Measurements from ENCODE around the gene CATSPER2. TPM values are rescaled to one million over a fixed set of nuclear protein-coding genes. Genes with fewer than 3 reads are reported as not detected.
"Not testable (repeated sequence)": the region's sequence is repeated elsewhere in the genome, so short reads cannot be mapped to it uniquely, and the experiment has no call there.

Gene CATSPER2
- total RNA-seq, 1 donor from 2014 or later: 3.1 TPM

DNA sequence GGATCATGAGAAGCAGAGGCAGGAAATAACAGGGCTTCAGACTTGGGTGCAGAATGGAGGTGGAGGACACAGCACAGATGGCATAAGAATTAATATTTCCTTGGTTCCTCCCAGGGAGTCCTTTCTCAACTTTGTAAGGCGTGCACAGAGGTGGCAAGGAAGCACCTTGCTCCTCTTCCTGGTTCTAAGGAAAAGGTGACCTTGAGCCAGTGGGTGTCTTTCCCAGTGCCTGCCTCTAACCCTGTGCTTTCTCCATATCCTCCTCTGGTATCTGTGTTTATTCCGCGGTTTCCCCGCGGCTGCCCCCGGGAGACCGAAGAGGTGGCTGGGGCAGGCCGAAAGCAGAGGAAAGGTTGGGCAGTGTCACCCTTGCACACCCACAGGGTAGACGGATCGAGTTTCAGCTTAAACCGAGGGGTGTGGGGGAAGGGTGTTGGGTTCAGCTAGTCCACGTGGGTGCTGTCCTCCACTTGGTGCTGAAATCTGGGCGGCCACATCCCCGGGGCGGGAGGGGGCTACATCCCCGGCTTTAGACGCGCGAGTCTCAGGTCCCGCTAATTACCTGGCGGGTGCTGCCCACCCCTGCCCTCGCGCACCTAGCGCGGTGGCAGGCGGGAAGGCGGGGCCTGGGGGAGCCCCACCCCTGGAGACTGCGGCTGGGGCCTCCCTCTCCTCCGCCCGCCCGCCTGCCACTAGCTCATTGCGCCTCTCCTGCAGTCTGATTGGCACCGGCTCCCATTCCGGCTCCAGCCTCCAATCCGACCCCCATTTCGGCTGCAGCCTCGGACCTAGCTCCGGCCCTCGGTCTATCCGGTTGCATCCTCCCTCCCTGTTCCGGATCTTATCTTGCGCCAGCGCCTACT lies 55.1 kb downstream of the CATSPER2 start, which contains the start of gene CKMT1B:
Gene CKMT1B, plus strand, starts transcription at position 700 of the 863 bp plus-strand sequence. CDS start 192 bp downstream, outside the sequence.
- not testable (repeated sequence) for H3K4me3 ChIP-seq (ENCODE audit: low read length in 3 of 3); H3K9me3 ChIP-seq (ENCODE audit: control insufficient read depth in 3 of 3, low read length in 3 of 3); H3K36me3 ChIP-seq (ENCODE audit: control insufficient read depth in 3 of 3, insufficient read depth in 3 of 3, low read length in 3 of 3); H3K4me1 ChIP-seq (ENCODE audit: control insufficient read depth in 3 of 3, insufficient read depth in 3 of 3, low read length in 3 of 3); H3K9ac ChIP-seq (ENCODE audit: low read depth in 1 of 3, low read length in 3 of 3); H3K27ac ChIP-seq (ENCODE audit: low read depth, low read length); H3K27me3 ChIP-seq (ENCODE audit: control insufficient read depth in 3 of 3, insufficient read depth in 3 of 3, low read length in 3 of 3)

DNA sequence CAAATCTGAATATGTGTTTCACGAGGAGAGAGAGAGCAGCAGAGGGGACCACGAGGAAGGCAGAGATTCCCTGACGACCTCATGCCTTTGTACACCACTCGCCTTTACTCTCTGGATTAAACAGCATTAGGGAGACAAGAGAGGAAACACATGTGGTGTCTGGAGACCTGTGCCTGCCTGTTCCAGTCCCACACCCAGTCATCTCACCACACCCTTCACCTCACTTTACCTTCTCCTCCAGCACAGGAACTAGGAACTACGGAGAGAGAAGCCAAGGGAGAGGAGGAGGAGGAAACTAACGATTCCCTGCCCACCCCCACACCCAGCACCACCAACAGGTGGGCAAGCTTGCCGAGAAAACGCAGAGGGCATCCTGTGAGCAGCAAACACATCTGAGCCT lies 55.8 kb downstream of the CATSPER2 start:
- not testable (repeated sequence) for H3K36me3 ChIP-seq (ENCODE audit: control insufficient read depth in 3 of 3, insufficient read depth in 3 of 3, low read length in 3 of 3); H3K27ac ChIP-seq (ENCODE audit: low read depth, low read length); H3K27me3 ChIP-seq (ENCODE audit: control insufficient read depth in 3 of 3, insufficient read depth in 3 of 3, low read length in 3 of 3); H3K4me3 ChIP-seq (ENCODE audit: low read length in 3 of 3); H3K4me1 ChIP-seq (ENCODE audit: control insufficient read depth in 3 of 3, insufficient read depth in 3 of 3, low read length in 3 of 3); H3K9ac ChIP-seq (ENCODE audit: low read depth in 1 of 3, low read length in 3 of 3); H3K9me3 ChIP-seq (ENCODE audit: control insufficient read depth in 3 of 3, low read length in 3 of 3)

DNA sequence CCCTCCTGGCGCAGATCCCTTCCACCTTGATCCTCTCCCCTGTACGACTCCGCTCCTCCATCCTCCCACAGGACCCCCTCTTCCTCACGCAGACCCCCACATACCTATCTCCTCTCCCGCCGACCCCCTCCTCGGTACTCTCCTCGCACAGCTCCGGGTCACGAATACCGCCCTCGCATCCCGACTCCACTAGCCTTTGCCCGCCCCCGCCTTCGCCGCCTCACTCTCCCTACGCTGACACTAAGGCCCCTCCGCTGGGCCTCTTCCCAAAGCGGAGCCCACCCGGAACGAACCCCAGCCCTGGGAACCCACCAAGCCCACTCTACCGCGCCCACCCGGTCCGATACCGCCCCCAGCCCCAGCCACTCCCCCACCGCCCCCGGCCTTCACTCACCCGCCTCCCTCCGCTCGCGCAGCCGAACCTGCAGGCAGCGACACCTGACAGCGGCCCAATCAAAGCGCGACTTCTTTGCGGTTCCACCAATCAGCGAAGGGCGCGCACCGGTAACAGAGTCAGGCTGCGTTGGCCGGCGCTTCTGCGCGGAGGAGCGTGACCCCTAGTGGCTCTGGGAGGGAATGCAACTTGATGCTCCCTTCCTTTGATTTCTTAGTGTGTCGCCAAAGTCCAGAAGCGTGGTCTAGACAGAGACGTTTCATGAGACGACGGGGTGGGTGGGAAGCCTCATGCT lies 58.7 kb downstream of the CATSPER2 start, which contains the start of gene PPIP5K1:
Gene PPIP5K1, minus strand, starts transcription at position 431 of the 689 bp plus-strand sequence. CDS start 5,704 bp downstream, outside the sequence.
- H3K27ac ChIP-seq (ENCODE audit: low read depth, low read length); H3K36me3 ChIP-seq (ENCODE audit: control insufficient read depth in 3 of 3, insufficient read depth in 3 of 3, low read length in 3 of 3); H3K4me3 ChIP-seq (ENCODE audit: low read length in 3 of 3); H3K9me3 ChIP-seq (ENCODE audit: control insufficient read depth in 3 of 3, low read length in 3 of 3); H3K4me1 ChIP-seq (ENCODE audit: control insufficient read depth in 3 of 3, insufficient read depth in 3 of 3, low read length in 3 of 3); H3K9ac ChIP-seq (ENCODE audit: low read depth in 1 of 3, low read length in 3 of 3); H3K27me3 ChIP-seq (ENCODE audit: control insufficient read depth in 3 of 3, insufficient read depth in 3 of 3, low read length in 3 of 3): not testable (repeated sequence)

Small RNA genes lying within 50 kb of the gene (small RNA-seq; reads per million reads assigned to genes)
- gene PDIA3P2 (not detected), gene RNU6-554P (not detected), gene RNU6-610P (not detected)

Other genes with a start within 250 kb of the CATSPER2 start
- 87.2 TPM for gene TP53BP1, start 155.7 kb downstream of the CATSPER2 start, total RNA-seq
- gene MAP1A, start 131.2 kb downstream of the CATSPER2 start, total RNA-seq: 19.3 TPM
- gene PPIP5K1, start 58.6 kb downstream of the CATSPER2 start, total RNA-seq: 8.9 TPM
- under 0.01 TPM for gene CKMT1B, start 54.8 kb downstream of the CATSPER2 start, total RNA-seq
- under 0.01 TPM for gene STRC, start 30.0 kb downstream of the CATSPER2 start, total RNA-seq
- not detected for gene CKMT1A, start 45.0 kb upstream of the CATSPER2 start, total RNA-seq
- gene PDIA3, start 97.6 kb upstream of the CATSPER2 start, total RNA-seq: 47.5 TPM
- 4.2 TPM for gene ELL3, start 128.1 kb upstream of the CATSPER2 start, total RNA-seq
- gene SERF2, start 143.5 kb upstream of the CATSPER2 start, total RNA-seq: 175 TPM
- under 0.01 TPM for gene SERINC4, start 151.4 kb upstream of the CATSPER2 start, total RNA-seq
- 14.1 TPM for gene HYPK, start 151.8 kb upstream of the CATSPER2 start, total RNA-seq
- gene MFAP1, start 175.8 kb upstream of the CATSPER2 start, total RNA-seq: 21.9 TPM
- 5.7 TPM for gene WDR76, start 178.2 kb upstream of the CATSPER2 start, total RNA-seq